ENCODE results near the gene CCDC24.

Gene CCDC24

GRCh38 chr1:43963890-43964289 is 27.5 kb upstream of the CCDC24 start:
- no peak for DNase-seq

GRCh38 chr1:43965316-43965715 is 26.1 kb upstream of the CCDC24 start:
- no peak for DNase-seq

GRCh38 chr1:43968348-43968948 is 23.0 kb upstream of the CCDC24 start:
- no peak for DNase-seq

GRCh38 chr1:43969416-43969745 is 22.0 kb upstream of the CCDC24 start:
- no peak for DNase-seq

GRCh38 chr1:43969746-43970466 is 21.5 kb upstream of the CCDC24 start, which contains the start of gene DPH2:
Gene DPH2, plus strand, starts transcription at chr1:43970010. Its CDS starts 166 bp downstream, at chr1:43970176.
- DNase-seq, result peak; percentile 93

- DNase-seq, result no peak
Measured at GRCh38 chr1:43970502-43970901, 20.9 kb upstream of the CCDC24 start.

GRCh38 chr1:43970911-43971310 is 20.5 kb upstream of the CCDC24 start:
- DNase-seq, result no peak

GRCh38 chr1:43971336-43971980 is 19.9 kb upstream of the CCDC24 start:
- DNase-seq, result no peak

GRCh38 chr1:43973981-43974442 is 17.4 kb upstream of the CCDC24 start:
- no peak for DNase-seq

GRCh38 chr1:43974443-43975248 is 16.8 kb upstream of the CCDC24 start, which contains the start of gene ATP6V0B:
Gene ATP6V0B, plus strand, starts transcription at chr1:43974960. Its CDS starts 81 bp downstream, at chr1:43975041.
- DNase-seq, result peak; percentile 92

- no peak for DNase-seq
Measured at GRCh38 chr1:43975249-43975961, 16.0 kb upstream of the CCDC24 start.

GRCh38 chr1:43976045-43976444 is 15.4 kb upstream of the CCDC24 start:
- DNase-seq, result no peak

GRCh38 chr1:43976890-43977289 is 14.5 kb upstream of the CCDC24 start:
- no peak for DNase-seq

GRCh38 chr1:43977376-43978263 is 13.8 kb upstream of the CCDC24 start:
- DNase-seq, result no peak

- DNase-seq, result no peak
Measured at GRCh38 chr1:43978264-43978550, 13.2 kb upstream of the CCDC24 start.

GRCh38 chr1:43978551-43979260 is 12.7 kb upstream of the CCDC24 start, which contains the start of gene B4GALT2:
Gene B4GALT2, plus strand, starts transcription at chr1:43979210. Its CDS starts 1,951 bp downstream, at chr1:43981161.
- DNase-seq, result no peak

- no peak for DNase-seq
Measured at GRCh38 chr1:43979261-43979527, 12.2 kb upstream of the CCDC24 start.

GRCh38 chr1:43979528-43980254 is 11.7 kb upstream of the CCDC24 start:
- no peak for DNase-seq

- DNase-seq, result no peak
Measured at GRCh38 chr1:43980255-43981134, 10.9 kb upstream of the CCDC24 start.

Data from activated T-cell treated with anti-CD3 and anti-CD28 coated beads for 4 hours (primary cell).